GM18502 (cell line): ENCODE measurements around the gene MAP2K5.

Source experiments
- ATAC-seq: cut with Tn5 transposase; IDR thresholded peaks from one replicate; pipeline ENCODE4 v1.9.1; 2021; ENCODE audit warnings: mild to moderate bottlenecking; ENCODE audit not compliant: unreplicated experiment, poor library complexity

MAP2K5 gene

GRCh38 chr15:67818464-67818863 is 276.0 kb downstream of the MAP2K5 start:
- ATAC-seq: no peak

DNA sequence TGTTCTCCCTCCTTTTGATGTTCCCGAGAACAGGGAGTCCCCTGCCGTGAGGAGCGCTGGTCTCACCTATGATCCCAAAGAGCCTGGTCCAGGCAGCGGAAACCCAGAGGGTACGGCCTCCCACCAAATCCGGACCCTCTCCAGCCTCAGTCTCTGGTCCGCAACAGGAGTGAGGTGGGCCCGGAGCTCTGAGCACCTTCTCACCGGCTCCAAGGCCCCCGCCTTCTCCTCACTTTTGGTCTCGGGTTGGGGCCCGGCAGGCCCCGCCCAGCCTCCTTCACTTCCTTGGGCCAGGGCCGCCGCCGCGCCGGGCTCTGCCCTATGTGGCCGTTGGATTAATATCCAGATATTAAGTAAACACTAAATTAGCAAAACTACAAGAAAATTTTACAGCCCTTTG is 277.1 kb downstream of the MAP2K5 start:
- no peak for ATAC-seq

GRCh38 chr15:67820122-67820991 is 277.9 kb downstream of the MAP2K5 start:
- no peak for ATAC-seq

- no peak for ATAC-seq
Measured at GRCh38 chr15:67820992-67821783, 278.7 kb downstream of the MAP2K5 start.

GRCh38 chr15:67821784-67822440 is 279.4 kb downstream of the MAP2K5 start:
- no peak for ATAC-seq

DNA sequence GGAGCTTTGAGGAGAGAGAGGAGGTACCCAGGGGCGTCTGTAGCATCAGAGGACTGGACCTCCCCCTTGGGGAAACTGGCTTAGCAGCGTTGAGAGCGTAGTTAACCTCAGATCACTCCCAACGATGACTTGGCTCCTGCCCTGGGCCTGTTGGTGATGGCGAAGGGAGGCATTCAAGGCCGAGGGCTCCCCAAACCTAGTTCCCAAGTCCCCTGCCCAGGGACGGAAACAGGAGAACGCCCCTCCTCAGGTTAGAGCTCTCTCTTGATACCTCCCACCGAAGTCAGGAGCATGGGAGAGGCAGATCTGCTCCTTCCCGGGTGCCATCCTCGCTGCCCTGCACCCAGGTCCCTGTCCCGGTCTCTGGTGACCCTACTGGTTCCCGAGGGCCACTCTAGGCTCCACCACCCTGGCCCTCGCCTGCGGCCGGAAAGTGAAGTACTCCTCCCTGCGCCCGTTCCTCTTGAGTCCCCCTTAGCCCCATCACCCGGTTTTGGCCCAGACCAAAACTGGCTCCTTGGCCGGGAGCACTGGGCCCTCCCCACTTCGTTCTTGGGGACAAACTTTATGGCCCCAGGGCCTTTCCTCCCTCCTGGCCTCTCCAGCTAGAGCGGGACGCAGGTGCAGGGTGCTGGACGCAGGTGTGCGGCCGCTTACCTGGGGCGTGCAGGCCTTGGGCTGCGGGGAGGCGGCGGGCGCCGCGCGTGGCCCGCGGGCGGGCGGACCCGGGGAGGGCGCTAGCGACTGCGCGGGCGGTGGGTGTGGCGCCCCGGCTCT is 280.2 kb downstream of the MAP2K5 start:
- ATAC-seq: no peak

- ATAC-seq: no peak
Measured at GRCh38 chr15:67823314-67824196, 281.1 kb downstream of the MAP2K5 start.

DNA sequence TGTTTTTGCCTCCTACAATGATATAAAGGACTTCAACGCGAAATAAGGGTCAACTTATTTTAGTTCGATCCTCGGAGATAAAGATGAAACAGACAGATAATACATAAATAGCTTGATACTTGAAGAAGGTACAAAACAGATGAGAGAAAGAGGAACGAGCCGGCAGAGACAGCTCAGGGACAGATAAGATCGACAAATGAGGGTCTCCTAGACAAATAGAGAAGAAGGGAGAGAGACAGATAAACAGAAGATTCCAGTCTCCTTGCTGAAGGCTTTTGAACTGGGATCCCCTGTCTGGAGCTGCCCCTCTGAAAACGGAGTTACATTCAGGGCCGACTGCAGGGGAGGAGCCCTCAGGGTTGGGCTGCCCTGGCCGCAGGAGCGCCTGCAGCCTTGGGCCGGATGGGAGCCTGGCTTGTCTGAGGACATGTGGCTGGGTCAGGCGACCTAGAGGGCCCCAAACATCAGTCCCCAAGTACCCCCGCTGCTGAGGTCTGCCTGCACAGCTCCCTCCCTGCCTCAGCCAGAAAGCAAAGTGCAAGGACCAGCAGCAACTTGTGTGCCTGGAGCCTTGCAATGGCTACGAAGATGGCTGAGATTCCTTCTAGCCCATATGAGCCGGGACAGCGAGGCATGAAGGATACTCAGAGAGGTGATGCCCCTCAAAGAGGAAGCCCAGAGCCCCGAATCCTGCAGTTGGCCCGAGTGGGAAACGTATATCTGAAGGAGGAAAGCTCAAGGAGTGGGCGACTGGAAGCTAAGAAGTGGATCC is 281.9 kb downstream of the MAP2K5 start:
- ATAC-seq: no peak

- ATAC-seq: no peak
Measured at GRCh38 chr15:67824976-67825880, 282.7 kb downstream of the MAP2K5 start, which contains the start of gene SKOR1. SKOR1 (plus strand) TSS chr15:67825509; CDS start chr15:67825603, 94 bp downstream.

GRCh38 chr15:67825881-67826716 is 283.6 kb downstream of the MAP2K5 start:
- ATAC-seq: no peak

DNA sequence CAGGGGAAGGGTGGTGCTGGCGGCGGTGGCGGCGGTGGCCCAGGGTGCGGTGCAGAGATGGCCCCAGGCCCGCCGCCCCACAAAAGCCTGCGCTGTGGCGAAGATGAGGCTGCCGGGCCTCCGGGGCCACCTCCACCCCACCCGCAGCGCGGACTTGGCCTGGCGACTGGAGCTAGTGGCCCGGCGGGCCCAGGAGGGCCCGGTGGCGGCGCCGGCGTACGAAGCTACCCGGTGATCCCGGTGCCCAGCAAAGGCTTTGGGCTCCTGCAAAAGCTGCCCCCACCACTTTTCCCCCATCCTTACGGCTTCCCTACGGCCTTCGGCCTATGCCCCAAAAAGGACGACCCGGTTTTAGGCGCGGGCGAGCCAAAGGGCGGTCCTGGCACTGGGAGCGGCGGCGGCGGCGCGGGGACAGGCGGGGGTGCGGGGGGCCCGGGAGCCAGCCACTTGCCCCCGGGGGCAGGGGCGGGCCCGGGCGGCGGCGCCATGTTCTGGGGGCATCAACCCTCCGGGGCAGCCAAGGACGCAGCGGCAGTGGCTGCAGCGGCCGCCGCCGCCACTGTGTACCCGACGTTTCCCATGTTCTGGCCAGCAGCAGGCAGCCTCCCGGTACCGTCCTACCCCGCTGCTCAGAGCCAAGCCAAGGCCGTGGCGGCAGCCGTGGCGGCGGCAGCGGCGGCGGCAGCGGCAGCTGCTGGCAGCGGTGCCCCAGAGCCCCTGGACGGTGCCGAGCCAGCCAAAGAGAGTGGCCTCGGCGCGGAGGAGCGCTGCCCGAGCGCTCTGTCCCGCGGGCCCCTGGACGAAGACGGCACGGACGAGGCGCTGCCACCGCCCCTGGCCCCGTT is 284.4 kb downstream of the MAP2K5 start:
- ATAC-seq: no peak

DNA sequence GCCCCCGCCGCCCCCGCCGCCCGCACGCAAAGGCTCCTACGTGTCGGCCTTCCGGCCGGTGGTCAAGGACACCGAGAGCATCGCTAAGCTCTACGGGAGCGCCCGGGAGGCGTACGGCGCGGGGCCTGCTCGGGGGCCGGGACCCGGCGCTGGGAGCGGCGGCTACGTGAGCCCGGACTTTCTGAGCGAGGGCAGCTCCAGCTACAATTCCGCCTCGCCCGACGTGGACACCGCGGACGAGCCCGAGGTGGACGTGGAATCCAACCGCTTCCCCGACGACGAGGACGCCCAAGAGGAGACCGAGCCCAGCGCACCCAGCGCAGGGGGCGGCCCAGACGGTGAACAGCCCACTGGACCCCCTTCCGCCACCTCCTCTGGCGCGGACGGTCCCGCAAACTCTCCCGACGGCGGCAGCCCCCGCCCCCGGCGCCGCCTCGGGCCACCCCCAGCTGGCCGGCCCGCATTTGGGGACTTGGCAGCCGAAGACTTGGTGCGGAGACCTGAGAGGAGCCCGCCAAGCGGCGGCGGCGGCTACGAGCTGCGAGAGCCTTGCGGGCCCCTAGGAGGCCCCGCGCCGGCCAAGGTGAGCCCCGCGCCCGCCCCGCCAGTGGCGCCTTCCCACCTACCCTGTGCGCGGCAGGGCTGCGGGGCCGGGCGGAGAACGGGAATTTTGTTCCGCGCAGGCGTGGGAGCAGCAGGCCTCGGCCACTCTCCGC is 285.2 kb downstream of the MAP2K5 start:
- ATAC-seq: no peak

- ATAC-seq: no peak
Measured at GRCh38 chr15:67828278-67828968, 285.9 kb downstream of the MAP2K5 start.

DNA sequence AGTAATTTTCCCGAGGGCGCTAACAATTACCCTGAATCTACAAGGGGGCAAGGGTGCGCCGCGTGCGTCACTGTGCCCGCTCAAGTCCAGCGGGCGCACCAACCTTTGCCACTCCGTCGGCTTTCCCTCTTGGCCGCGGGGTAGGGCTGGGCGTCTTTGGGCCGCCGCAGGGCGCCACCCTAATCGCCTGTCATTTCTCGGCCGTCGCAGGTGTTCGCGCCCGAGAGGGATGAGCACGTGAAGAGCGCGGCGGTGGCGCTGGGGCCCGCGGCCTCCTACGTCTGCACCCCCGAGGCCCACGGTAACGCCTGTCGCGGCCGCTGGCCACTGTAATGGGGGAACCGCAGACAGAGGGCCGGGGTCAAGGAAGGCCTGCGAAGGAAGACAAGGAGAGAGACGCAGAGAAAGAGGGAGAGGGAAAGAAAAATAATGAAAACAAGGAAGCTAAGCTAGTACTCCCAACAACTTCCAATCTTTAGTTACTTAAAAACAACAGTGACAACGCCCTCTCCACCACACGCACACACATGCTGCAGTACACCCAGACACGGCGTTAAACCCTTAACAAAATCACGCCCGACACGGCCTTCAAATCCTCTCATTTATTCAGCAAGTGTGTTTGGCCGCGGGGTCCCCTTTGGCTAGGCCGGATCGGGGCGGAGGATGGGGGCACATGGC is 286.6 kb downstream of the MAP2K5 start:
- ATAC-seq: no peak
